Coronary artery (tissue), 2 donors: ENCODE results near the gene CPNE6.
A peak's percentile ranks its signal among the peaks of the same experiment; 100 is the strongest.

ENCODE experiments used
- DNase-seq: peaks from one replicate; pipeline ENCODE4 v3.0.0-alpha.2; 2017; ENCODE audit warnings: low spot score
- H3K27ac ChIP-seq, 2 donors: fragments of 200-600 bp; sonication (generic); one replicate each; pipeline ENCODE4 v1.5.1; 2016 to 2019
- H3K4me3 ChIP-seq: fragments of 200-600 bp; sonication (generic); 2 replicates; pipeline ENCODE4 v1.5.1; 2016; ENCODE audit warnings: mild to moderate bottlenecking, moderate library complexity
- TF ChIP-seq, protein P1 (sequence below): fragments of 200-600 bp; sonication (generic); IDR thresholded peaks from one replicate; pipeline ENCODE4 v1.5.1; 2019; ENCODE audit warnings: antibody characterized with exemption

The CPNE6 gene

DNA sequence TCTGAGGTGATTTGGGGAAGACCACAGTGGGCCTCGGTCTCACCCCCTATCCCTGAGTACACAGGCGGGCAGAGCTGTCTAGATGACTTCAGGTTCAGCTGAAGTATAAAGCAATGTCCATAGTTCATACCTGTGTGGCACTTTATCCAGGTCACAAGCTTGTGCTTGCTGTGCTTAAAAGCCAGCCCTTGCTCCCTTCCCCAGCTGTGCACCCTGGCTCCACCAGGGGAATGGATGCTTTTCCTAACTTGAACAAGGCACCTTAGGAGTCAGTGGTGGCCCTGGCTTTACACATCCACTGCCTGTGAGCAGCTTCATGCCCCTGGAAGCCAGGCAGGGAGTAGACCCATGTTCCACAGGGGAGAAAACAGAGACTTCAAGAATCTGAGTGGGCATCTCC is 14.1 kb upstream of the CPNE6 start:
- H3K27ac ChIP-seq, result no peak overlapping the region
- DNase-seq, result no peak
- TF ChIP-seq, protein P1, sequence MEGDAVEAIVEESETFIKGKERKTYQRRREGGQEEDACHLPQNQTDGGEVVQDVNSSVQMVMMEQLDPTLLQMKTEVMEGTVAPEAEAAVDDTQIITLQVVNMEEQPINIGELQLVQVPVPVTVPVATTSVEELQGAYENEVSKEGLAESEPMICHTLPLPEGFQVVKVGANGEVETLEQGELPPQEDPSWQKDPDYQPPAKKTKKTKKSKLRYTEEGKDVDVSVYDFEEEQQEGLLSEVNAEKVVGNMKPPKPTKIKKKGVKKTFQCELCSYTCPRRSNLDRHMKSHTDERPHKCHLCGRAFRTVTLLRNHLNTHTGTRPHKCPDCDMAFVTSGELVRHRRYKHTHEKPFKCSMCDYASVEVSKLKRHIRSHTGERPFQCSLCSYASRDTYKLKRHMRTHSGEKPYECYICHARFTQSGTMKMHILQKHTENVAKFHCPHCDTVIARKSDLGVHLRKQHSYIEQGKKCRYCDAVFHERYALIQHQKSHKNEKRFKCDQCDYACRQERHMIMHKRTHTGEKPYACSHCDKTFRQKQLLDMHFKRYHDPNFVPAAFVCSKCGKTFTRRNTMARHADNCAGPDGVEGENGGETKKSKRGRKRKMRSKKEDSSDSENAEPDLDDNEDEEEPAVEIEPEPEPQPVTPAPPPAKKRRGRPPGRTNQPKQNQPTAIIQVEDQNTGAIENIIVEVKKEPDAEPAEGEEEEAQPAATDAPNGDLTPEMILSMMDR, result no peak
- no peak overlapping the region for H3K4me3 ChIP-seq

GRCh38 chr14:24057867-24058259 is 13.5 kb upstream of the CPNE6 start:
- no peak overlapping the region for H3K4me3 ChIP-seq
- H3K27ac ChIP-seq, result no peak overlapping the region
- DNase-seq, result no peak
- TF ChIP-seq, protein P1, result no peak

DNA sequence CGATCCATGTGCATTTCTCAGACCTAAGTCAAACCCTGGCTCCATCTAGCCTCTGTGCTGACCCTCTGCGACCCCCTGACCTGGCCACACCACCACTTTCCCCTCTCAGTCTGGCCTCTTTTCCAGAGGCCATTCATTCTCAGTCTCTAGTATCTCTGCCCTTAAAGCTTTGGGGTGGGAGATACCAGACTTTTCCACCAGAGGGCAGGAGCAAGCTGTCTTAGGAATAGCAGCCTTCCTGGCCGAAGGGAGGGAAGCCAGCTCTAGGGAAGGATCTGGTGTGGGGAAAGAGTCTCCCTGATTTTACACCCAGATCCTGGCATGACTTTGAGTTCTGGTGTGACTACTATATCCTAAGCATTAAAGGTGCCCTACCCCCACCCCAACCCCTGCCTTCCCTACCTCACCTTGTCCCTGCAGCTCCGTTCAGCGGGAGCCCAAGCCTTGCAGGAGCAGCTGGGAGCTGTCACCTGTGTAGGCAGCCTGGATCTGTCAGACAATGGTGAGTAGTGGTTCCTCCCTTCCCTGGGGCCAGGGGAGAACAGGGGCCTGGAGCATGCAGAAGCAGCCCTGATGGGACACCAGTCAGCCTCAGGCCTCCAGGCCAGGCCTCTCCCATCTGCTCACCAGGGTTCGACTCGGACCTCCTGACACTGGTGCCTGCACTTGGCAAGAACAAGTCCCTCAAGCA is 13.0 kb upstream of the CPNE6 start:
- no peak overlapping the region for H3K27ac ChIP-seq
- H3K4me3 ChIP-seq, result no peak overlapping the region
- TF ChIP-seq, protein P1, result peak; percentile 78
- DNase-seq, result no peak

GRCh38 chr14:24058951-24059475 is 12.3 kb upstream of the CPNE6 start:
- Histone ChIP-seq H3K4me3 (no peak overlapping the region), H3K27ac (no peak overlapping the region)
- no peak for DNase-seq
- TF ChIP-seq, protein P1, result no peak

GRCh38 chr14:24059841-24060388 is 11.4 kb upstream of the CPNE6 start:
- TF ChIP-seq, protein P1, result no peak
- no peak overlapping the region for H3K27ac ChIP-seq
- DNase-seq, result no peak
- H3K4me3 ChIP-seq, result no peak overlapping the region

DNA sequence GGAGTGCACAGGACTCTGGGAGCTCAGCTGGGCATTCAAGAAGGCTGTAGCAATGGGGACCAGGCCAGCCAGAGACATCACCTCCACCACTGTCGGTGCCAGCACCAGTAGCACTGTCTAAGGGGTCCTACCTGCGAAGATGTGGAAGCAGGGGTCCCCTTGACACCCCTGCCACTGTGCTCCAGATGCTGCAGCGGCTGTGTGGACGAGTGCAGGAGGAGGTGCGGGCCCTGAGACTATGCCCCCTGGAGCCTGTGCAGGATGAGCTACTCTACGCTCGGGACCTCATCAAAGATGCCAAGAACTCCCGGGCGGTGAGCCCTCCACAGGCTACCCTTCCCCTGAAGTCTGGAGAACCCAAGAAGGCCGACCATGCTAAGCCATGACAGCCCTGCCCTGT is 10.9 kb upstream of the CPNE6 start:
- no peak for DNase-seq
- TF ChIP-seq, protein P1, result no peak
- no peak overlapping the region for H3K27ac ChIP-seq
- no peak overlapping the region for H3K4me3 ChIP-seq
